ENCODE data around the gene NUDT19.

DNA sequence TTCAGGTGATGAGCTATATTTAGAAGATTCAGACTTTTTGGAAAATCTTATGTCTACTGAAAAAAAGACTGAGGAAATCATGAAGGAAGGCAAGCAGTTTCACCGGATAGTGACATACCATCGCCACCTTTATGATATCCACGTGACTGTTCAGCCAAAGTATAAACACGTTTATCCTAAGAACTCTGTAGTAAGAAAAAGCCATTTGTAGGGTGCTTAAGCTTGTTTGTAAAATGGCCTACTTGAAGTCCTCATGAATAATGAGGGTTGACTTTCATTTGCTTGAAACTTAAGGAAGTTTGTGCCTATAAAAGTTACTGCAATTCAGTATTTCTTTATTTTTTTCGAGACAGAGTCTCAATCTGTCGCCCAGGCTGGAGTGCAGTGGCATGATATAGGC, 20.1 kb downstream of the NUDT19 start:
- TF ChIP-seq, protein P1, sequence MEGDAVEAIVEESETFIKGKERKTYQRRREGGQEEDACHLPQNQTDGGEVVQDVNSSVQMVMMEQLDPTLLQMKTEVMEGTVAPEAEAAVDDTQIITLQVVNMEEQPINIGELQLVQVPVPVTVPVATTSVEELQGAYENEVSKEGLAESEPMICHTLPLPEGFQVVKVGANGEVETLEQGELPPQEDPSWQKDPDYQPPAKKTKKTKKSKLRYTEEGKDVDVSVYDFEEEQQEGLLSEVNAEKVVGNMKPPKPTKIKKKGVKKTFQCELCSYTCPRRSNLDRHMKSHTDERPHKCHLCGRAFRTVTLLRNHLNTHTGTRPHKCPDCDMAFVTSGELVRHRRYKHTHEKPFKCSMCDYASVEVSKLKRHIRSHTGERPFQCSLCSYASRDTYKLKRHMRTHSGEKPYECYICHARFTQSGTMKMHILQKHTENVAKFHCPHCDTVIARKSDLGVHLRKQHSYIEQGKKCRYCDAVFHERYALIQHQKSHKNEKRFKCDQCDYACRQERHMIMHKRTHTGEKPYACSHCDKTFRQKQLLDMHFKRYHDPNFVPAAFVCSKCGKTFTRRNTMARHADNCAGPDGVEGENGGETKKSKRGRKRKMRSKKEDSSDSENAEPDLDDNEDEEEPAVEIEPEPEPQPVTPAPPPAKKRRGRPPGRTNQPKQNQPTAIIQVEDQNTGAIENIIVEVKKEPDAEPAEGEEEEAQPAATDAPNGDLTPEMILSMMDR (IDR thresholded peaks at IDR 0.05), result no peak
- TF ChIP-seq POLR2A (IDR thresholded peaks at IDR 0.05), result no peak

Measured in ovary (tissue), 3 donors.